Stimulated activated CD8-positive, alpha-beta memory T cell treated with anti-CD3 and anti-CD28 coated beads, Interleukin-15, amount 100 ng/mL, for 24 hours (primary cell): ENCODE results near the gene TPRN.

Experiments
- DNase-seq: peaks from one replicate; pipeline ENCODE4 v3.0.0-alpha.2; 2020; ENCODE audit warnings: low read depth

TPRN gene

DNA sequence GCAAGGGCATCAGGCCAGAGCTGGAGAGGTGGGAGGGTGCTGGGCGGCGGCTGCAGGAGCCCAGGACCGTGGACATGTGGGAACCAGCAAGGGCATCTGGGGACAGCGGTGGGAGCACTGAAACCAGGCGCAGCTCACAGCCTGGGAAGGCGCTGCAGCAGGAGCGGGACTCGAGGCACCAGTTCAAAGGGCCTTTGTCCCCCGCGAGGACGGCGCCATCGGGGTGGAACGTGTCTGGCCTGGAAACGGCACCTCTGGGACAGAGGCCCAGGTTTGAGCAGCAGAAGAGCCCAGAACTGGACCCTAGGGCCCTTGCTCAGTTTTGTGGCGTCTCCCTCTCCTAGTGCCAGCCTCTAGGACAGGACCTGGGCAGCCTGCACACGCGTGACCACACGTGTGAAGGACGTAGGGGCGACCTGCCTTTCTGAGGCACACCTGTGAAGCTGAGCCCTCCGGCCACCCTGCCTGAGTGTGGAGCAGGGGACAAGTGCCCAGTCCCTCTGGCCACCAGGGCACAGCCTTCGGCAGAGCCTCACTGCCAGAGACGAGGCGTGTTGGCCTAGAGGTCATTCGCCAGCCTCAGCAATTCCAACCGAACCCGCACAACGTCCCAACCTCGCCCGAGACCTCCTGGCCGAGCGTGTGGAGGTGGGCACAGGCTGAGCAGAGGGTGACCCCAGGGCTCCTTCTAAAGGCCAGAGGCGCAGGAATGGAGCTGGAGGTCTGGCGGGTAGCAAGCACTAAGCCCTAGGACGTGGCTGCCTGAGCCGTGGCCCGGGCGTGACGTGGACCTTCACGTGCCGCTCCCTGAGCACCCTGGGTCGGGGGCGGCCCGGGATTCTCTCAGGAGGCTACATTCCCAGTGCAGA lies 26.5 kb downstream of the TPRN start:
- DNase-seq, result no peak

DNA sequence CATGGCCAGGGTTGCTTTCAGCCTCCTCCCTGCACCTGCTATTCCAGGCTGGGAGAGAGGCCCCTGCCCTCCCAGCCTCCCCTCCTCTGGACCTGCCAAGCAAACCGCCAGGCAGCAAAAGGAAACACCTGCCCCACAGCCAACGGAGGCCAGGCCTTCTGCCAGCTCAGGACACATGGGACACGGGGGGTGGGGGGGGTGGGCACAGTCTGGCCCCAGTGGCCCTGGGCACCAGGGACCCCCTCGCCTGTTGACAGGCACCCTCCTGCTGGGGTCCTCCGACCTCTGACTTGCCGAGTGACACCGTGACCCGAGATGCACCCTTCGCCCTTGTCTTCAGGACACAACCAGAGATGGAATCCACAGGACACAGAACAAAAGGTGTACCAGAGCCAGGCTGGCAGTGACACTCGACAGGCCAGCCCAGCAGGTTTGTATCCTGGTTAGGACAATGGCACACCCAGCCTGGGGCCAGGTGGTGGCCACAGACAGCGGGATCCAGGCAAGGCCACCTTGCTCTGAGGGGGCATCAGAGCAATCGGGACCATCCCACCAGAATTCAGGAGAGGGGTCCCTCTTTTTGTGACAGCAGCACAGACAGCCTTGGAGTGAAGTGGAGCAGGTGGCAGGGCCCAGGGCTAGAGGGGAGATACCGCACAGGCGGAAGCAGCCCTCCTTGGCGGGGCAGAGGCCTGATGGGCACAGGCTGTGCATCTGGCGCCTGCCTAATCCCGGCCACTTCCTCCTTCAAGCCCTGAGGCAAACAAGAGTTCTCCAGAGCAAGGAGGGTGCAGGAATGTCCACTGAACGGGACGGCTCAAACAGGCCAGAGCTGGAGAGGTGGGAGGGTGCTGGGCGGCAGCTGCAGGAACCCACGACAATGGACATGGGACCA lies 27.4 kb downstream of the TPRN start:
- no peak for DNase-seq

DNA sequence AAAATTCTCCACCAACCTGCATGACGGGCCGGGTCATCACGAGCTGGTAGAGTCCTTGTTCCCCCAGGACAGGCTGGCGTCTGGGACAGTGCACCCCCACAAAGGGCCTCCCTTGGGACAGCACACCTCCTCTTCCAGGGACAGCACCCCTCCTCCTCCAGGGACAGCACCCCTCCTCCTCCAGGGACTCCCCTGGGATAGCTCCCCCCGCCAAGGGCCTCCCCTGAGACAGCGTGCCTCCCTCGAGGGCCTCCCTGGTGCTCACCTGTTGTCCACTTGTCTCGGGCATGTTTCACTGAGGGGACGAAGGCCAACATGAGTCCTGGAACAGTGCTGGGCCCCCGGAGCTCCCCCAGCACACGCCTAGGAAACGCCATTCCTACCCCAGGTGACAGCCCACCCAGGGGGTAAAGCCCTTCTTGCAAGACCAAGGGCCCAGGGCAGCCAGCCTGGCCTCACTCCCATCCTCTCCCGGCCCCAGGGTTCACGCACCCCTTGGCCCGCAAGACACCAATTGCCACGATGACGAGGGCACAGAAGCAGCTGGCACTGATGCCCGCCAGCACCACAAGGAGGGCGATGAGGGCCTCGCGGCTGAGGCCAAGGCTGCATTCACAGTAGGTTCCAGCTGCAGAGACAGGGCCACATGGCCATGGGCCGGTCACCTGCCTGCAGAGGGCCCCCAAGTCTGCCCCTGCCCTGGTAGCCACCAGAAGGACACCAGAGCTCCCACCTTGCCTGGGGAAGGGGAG lies 29.2 kb downstream of the TPRN start:
- no peak for DNase-seq

DNA sequence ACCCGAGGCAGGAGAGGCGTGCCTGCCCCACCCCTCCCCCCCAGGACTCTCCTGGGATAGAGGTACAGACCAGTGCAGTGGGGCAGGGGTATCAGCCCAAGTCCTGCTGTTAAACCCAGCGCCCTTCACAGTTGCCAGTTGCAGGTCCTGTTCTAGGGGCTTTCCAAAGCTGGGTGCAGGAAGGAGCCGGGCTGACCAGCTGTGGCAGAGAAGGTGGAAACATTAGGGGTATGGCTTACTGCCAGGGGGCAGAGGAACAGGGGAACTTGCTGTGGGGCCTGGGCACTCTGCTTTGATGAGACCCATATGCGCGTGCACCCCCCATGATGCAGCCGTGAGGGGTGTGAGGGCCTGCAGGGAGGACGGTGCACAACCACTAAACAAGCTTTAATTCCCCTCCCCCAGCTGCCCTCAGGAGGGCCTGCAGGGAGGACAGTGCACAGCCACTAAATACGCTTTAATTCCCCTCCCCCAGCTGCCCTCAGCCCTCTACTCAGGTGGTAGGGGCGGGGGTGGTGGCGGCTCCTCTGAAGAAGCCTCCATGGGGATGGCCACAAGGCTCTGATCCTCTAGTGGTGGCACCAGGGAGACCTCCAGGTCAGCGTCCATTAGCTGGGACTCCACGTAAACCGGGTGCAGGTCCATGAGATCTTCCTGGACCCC lies 29.9 kb downstream of the TPRN start:
- no peak for DNase-seq

DNA sequence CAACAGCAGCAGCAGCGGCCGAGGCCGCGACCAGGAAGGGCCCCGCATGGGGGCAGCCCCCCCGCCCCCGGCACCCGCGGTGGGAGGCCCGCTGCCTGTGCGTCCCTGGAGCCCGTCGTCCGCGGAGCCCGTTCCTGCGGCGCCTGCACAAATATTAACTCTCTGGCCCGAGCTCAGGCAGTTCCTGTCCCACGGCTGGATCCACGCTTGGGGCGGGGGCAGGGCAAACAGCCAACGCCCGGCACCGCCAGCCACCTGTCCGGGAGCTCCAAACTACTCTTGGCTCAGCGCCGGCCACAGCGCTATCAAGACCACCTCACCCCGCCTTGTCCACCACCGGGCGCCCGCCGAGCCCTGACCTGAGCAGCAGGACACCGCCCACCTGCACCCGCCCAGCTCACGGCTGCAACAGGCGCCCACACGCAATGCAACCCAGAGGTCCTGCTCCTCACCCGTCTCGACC lies 30.6 kb downstream of the TPRN start, which contains the start of gene LRRC26:
TSS of gene LRRC26 (minus strand) at position 156 of the 463 bp plus-strand sequence. CDS start at position 48, 108 bp downstream.
- no peak for DNase-seq

DNA sequence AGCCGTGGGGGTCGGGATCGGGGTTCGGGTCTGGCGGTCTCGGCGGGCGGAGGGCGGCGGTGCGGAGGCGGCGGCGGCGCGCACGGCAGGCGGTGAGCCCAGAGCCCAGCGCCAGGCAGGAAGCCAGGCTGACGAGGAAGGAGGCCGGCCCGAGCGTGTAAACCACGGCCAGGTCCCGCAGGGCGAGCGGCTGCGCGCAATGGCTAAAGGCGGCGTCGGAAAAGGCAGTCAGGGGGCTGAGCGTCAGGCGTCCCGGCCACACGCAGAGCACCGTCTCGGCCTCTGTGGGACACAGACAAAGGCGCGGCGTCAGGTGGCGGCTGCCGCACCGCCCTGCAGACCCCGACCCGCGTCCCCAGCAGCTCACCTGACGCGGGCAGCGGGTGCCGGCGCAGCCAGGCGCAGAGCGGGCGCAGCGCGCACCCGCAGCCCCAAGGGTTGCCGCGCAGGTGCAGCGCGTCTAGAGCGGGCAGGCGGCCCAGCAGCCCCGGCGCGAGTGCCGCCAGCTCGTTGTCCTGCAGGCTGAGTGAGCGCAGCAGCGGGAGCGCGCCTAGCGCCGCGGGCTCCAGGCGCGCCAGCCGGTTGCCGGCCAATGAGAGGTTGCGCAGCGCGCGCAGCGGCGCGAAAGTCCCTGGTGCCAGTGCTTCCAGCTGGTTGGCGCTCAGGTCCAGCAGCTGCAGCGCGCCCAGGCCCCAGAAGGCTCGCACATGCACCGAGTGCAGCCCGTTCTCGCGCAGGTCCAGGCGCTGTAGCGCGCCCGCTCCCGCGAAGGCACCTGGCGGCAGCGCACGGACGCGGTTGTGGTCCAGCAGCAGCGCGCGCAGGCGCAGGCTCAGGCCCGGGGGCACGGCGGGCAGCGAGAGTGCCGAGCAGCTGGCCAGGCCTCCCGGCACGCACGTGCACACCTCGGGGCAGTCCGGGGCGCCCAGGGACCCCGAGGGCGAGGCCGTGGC lies 31.4 kb downstream of the TPRN start:
- DNase-seq, result no peak

DNA sequence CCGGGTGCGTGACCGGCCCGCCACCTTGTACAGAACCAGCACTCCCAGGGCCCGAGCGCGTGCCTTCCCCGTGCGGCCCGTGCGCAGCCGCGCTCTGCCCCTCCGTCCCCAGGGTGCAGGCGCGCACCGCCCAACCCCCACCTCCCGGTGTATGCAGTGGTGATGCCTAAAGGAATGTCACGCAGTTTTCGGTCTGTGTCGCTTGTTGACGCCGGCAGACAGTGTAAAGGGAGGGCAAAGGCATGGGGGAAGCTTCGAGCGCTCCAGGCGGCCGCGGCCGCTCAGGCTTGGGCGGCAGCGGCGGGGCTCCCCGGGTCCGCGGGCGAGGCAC lies 32.0 kb downstream of the TPRN start:
- no peak for DNase-seq

DNA sequence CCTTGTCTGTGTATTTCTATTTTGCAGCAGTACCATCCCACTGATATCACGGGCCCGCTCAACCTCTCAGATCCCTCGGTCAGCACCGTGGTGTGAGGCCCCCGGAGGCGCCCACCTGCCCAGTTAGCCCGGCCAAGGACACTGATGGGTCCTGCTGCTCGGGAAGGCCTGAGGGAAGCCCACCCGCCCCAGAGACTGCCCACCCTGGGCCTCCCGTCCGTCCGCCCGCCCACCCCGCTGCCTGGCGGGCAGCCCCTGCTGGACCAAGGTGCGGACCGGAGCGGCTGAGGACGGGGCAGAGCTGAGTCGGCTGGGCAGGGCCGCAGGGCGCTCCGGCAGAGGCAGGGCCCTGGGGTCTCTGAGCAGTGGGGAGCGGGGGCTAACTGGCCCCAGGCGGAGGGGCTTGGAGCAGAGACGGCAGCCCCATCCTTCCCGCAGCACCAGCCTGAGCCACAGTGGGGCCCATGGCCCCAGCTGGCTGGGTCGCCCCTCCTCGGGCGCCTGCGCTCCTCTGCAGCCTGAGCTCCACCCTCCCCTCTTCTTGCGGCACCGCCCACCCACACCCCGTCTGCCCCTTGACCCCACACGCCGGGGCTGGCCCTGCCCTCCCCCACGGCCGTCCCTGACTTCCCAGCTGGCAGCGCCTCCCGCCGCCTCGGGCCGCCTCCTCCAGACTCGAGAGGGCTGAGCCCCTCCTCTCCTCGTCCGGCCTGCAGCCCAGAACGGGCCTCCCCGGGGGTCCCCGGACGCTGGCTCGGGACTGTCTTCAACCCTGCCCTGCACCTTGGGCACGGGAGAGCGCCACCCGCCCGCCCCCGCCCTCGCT lies 32.6 kb downstream of the TPRN start:
- DNase-seq, result no peak

DNA sequence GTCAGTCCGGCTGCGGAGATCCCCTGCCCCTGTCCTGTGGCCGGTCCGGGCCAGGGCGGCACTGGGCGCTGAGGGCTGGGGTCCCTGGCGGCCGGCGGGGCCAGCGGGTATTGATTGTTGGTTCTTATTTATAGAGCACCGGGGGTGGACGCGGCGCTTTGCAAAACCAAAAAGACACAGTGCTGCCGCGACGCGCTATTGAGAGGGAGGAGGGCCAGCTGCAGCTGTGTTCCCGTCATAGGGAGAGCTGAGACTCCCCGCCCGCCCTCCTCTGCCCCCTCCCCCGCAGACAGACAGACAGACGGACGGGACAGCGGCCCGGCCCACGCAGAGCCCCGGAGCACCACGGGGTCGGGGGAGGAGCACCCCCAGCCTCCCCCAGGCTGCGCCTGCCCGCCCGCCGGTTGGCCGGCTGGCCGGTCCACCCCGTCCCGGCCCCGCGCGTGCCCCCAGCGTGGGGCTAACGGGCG lies 33.2 kb downstream of the TPRN start:
- DNase-seq, result no peak

DNA sequence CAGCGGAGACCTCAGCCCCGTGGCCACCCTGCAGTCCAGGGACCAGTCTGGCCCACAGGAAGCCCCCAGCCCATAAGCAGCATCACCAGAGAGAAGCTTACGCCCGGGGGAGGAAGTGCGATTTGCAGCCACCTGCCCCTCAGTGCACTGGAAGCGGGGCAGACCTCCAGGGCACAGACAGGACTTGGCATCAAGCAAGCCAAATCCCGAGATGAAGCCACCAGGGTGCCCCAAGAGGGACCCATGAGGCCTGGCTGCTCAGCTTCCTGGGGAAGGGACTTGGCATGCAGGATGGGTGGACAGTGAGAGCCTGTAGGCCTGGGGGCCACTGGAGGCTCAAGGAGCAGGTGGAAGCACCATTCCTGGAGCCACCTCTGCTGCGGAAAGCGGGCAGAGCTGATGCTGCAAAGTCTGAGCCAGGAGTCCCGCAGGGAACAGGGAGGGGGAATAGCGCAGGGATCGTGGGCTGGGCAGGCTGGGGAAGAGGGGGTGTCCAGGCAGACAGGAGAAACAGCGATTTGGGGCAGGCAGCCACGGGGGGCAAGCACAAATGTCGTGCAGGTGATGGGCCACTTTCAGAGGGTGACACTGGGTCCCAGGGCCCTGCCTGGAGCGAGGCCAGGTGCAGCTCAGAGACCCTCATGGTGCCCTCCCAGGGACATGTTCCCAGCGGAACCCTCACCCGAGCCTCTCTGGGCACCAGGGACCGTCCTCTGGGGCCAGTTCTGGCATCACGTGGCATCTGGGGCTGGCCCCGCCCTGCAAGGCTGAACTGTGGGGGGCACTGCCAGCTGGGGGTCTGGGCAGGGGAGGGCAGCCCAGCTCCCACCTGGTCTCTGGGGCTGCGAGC lies 33.9 kb downstream of the TPRN start:
- DNase-seq, result no peak

DNA sequence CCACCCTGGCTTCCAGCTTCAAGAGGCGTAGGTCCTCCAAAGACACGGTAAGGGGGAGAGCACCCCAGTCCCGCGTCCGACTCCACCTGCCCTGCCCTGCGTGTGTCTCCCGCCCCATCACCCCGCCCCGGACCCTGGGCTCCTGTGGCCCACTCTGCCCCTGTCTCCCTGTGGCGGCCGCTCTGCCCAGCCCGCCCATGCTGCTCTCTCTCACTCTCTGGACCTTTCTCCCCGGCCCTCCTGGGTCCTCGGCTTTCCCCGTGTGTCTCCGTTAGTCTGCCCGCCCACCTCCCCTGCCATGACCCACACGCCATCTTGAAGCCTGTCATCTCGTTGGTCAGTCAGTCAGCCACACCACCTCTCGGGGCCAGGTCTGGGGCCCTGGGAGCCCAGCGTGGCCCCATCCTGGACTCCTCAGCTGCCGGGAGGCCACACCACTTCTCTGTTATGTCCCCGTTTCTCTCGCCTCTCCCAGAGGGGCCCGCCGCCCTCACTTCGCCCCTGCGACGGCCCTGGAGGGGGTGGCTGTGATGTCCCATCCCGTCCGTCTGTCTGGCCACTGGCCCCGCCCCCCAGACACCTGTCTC lies 35.2 kb downstream of the TPRN start:
- no peak for DNase-seq

DNA sequence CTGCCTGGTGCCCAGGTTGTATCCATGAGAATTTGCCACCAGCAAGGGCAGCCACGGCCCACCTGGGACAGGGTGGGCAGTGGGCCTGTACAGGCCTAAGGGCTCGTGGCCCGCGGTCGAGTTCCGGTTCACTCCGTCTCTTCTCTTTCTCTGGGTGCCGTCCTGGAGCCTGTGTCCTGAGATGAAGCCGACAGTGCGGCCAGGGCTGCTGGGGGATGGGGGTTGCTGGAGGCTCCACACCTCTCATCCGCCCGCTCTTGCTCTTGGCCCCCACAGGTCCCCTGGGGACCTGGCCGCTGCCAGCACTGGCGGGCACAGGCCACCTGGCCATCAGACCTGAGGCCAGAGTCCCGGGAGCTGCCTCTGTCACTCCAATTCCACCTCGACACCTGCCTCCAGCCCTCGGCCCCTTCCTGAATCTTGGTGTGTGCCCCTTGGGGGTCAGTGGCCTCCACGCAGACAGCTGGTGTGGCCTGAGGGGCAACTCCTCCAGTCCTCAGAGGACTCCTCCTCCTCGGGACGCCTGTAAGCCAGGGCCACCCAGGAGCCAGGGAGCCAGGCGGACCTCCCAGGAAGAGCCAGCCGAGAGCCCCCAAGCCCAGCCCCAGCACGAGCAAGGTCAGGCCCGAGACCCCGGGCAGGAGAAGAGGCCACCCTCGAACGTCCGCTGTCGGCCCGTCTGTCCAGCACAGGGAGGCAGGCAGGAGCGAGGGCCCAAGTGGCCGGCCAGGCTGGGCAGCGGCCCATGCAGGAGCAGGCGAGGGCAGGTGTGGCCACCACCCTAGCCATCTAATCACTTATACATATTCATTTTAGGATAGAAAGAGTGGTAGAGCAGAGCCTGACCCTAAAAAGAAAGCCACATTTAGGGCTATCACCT lies 35.9 kb downstream of the TPRN start:
- no peak for DNase-seq

DNA sequence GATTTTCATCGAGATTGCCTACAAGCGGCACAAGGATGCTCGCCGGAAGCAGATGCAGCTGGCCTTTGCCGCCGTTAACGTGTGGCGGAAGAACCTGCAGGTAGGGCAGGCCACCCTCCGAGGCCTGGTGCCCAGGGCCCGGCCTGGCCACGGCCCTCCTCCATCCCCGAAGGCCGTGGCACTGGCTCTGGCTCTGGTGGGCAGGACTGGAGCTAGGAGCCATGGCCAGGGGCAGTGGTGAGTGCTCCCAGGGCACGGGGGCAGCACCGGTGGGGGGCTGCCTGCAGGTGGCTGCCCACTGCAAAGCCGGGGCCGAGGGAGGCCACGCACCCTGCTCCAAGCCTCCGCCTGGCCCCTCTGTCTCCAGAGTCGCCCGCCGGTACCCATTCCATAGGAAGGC lies 36.7 kb downstream of the TPRN start:
- DNase-seq, result no peak

DNA sequence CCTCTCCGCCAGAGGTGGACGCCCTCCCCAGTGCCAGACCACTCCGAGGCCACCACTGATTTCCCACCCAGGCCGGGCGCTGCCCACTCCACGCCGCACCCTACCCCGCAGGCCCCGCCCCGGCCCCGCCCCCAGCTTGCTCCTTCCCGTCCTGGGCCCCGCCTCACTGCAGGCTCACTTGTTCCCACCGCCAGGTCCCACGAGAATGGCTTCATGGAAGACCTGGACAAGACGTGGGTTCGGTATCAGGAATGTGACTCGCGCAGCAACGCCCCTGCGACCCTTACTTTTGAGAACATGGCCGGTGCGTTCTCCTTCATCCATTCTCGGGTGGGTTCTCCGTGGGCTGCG lies 37.2 kb downstream of the TPRN start:
- DNase-seq, result no peak

DNA sequence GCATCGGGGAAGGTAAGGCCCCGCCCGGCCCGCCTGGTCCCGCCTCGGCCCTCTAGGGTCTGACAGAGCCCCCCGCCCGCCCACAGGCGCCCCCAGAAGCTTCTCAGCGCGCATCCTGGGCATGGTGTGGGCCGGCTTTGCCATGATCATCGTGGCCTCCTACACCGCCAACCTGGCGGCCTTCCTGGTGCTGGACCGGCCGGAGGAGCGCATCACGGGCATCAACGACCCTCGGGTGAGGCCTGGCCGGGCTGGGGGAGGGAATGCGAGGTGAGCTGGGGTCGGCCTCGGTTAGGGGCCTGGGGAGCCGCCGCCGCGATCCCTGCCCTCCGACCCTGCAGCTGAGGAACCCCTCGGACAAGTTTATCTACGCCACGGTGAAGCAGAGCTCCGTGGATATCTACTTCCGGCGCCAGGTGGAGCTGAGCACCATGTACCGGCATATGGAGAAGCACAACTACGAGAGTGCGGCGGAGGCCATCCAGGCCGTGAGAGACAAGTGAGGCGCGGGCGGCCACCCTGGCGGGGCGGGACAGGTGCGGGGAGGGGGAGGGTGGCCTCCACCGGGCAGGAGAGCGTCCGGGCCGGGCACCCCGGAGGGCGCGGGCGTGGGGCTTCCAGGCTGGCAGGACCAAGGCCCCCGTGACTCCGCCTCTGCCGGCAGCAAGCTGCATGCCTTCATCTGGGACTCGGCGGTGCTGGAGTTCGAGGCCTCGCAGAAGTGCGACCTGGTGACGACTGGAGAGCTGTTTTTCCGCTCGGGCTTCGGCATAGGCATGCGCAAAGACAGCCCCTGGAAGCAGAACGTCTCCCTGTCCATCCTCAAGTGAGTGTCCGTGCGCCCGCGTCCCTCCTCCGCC lies 37.8 kb downstream of the TPRN start:
- no peak for DNase-seq
